ENCODE results near the gene PLEKHA1. TPM values are rescaled to one million over a fixed set of nuclear protein-coding genes. Genes with fewer than 3 reads are reported as not detected.

Gene PLEKHA1
- total RNA-seq, 2 experiments from 2014 or later, result 8.8 to 11.3 TPM

DNA sequence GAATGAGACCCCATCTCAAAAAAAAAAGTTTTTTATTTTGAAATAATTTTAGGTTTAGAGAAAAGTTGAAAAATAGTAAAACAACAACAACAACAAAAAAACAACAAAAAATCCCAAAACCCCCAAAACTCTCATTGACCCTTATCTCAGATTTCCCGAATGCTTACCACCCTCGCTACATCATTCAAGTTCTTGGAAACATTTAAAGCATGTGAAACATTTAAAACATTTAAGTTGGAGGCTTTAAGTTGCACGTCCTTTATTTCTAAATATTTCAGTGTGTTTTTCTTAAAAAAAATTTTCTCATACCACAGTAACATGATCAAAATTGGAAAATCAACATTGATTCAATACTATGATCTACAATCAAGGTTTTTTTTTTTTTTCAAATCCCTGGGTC, 79.6 kb downstream of the PLEKHA1 start:
- ChIA-PET CTCF (interaction anchor here (0.7 kb wide), 1 partner anchor 19 kb away, joined by 6 read pairs; no protein-coding TSS in a partner anchor), POLR2A (no interaction called here)
- Mint-ChIP-seq H3K4me1 (no peaks in the 10 kb centered on the region), H3K4me3 (no peak overlapping the region), H3K27ac (no peak overlapping the region), H3K27me3 (peaks cover 20% of the 10 kb centered on the region), H3K9me3 (no peaks in the 10 kb centered on the region), H3K36me3 (ENCODE audit: low read depth) (no peaks in the 10 kb centered on the region)
- DNase-seq, result no peak

GRCh38 chr10:122454603-122455080, 80.1 kb downstream of the PLEKHA1 start, which contains the start of gene ARMS2:
TSS of gene ARMS2 (plus strand) at chr10:122454653. CDS start at chr10:122454728, 75 bp downstream.
- no peak within 1 kb of the TSS for H3K4me3 Mint-ChIP-seq

DNA sequence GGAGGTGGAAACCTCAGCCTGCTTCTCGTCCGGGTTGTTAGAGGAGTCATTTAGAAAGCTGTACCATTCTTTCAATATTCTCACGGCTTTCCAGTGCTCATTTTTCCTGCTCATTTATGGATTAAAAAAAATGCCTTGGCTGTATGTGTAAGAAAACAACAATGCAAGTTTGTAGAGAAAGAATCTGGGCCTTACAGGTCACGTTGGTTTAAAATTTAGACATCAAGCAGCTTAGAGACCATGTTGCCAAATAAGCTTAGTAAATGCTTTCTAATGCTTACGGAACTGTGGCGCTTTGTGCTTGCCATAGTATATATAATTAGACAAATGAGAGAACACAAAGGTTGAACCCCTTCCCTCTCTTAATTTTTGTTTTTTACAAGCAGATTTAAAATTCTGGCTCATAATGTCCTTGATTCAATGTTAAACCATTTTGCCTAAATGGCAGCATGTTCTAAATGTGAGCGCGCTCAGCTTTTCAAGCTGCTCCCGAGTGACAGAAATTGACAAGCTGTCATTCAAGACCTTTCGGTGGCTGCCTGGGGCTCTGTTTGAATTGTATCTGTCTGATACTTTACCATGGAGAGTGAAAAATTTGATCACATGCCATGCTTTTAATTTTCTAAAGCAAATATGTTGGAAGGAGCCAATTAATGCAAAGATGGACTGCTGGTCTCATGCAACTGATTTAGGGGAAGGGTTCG, 81.0 kb downstream of the PLEKHA1 start:
- Mint-ChIP-seq H3K27ac (no peak overlapping the region), H3K27me3 (peaks cover 29% of the 10 kb centered on the region)

More at GRCh38 chr10:122454603-122455080, 80.1 kb downstream of the PLEKHA1 start, which contains the start of gene ARMS2:
- H3K9me3 Mint-ChIP-seq, result no peaks in the 10 kb centered on the region
- H3K27me3 Mint-ChIP-seq, result peaks cover 24% of the 10 kb centered on the region
- ChIA-PET CTCF (no interaction called here), POLR2A (no interaction called here)
- no peaks in the 10 kb centered on the region for H3K4me1 Mint-ChIP-seq
- DNase-seq, result no peak
- no peaks in the 10 kb centered on the region for H3K36me3 Mint-ChIP-seq (ENCODE audit: low read depth)
- no peak within 1 kb of the TSS for H3K27ac Mint-ChIP-seq

GRCh38 chr10:122457934-122458333, 83.4 kb downstream of the PLEKHA1 start:
- Mint-ChIP-seq H3K36me3 (ENCODE audit: low read depth) (no peaks in the 10 kb centered on the region), H3K4me1 (peaks cover 7% of the 10 kb centered on the region), H3K4me3 (no peak overlapping the region), H3K27me3 (peaks cover 40% of the 10 kb centered on the region), H3K9me3 (no peaks in the 10 kb centered on the region), H3K27ac (no peak overlapping the region)
- no peak for DNase-seq
- CTCF ChIA-PET, result interaction anchor here (1.0 to 1.2 kb wide), 2 partner anchors 15 to 107 kb away, joined by 3 read pairs; no protein-coding TSS in a partner anchor
- POLR2A ChIA-PET, result no interaction called here

More for the DNA sequence above, 81.0 kb downstream of the PLEKHA1 start:
- no peaks in the 10 kb centered on the region for H3K9me3 Mint-ChIP-seq
- no peaks in the 10 kb centered on the region for H3K36me3 Mint-ChIP-seq (ENCODE audit: low read depth)
- no peak overlapping the region for H3K4me3 Mint-ChIP-seq
- H3K4me1 Mint-ChIP-seq, result no peaks in the 10 kb centered on the region
- ChIA-PET POLR2A (no interaction called here), CTCF (no interaction called here)
- no peak for DNase-seq

GRCh38 chr10:122458693-122459092, 84.2 kb downstream of the PLEKHA1 start:
- CTCF ChIA-PET, result interaction anchor here (1.2 kb wide), 1 partner anchor 107 kb away, joined by 3 read pairs; no protein-coding TSS in a partner anchor
- peaks cover 8% of the 10 kb centered on the region for H3K4me1 Mint-ChIP-seq
- H3K4me3 Mint-ChIP-seq, result no peak overlapping the region
- no peaks in the 10 kb centered on the region for H3K9me3 Mint-ChIP-seq
- H3K36me3 Mint-ChIP-seq (ENCODE audit: low read depth), result no peaks in the 10 kb centered on the region
- H3K27ac Mint-ChIP-seq, result no peak overlapping the region
- peaks cover 47% of the 10 kb centered on the region for H3K27me3 Mint-ChIP-seq
- POLR2A ChIA-PET, result no interaction called here
- DNase-seq, result no peak

DNA sequence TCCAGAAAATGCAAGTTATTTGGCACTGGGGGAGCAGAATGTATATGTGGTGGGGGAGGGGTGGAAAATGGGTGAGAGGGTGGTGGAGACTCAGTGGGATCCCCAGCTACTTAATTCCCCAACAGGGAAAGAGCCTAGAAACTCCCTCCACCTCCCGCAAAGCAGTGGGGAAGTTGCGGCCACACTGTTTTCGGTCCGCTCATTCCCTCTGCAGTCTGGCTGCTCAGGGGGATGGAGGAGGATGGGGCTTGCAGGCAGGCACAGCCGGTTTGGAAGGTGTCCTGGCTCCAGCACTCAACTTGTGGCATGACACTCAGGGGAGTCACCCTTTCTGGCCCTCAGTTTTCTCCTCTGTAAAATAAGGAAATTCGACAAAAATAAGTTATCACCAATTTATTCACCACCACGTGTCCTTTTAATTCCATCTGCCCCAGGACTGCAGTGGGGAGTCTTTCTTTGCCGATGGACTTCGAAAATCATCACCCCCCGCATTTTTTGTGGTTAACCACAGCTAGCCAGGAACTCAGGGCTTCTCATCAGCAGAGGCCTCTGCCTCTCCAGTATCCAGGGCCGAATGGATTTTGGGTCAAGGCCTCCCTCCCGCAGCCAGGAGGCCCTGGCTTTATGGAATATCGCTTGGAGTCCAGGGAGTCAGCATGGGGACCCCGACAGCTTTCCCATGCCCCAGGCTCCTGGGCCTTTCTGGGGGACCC, 85.2 kb downstream of the PLEKHA1 start:
- no peak overlapping the region for H3K27ac Mint-ChIP-seq
- DNase-seq, result no peak
- ChIA-PET POLR2A (no interaction called here), CTCF (interaction anchor here (0.6 kb wide), 1 partner anchor 119 kb away, joined by 3 read pairs; no protein-coding TSS in a partner anchor)
- H3K4me1 Mint-ChIP-seq, result peaks cover 8% of the 10 kb centered on the region
- no peaks in the 10 kb centered on the region for H3K36me3 Mint-ChIP-seq (ENCODE audit: low read depth)
- no peaks in the 10 kb centered on the region for H3K9me3 Mint-ChIP-seq
- H3K4me3 Mint-ChIP-seq, result no peak overlapping the region
- H3K27me3 Mint-ChIP-seq, result peaks cover 56% of the 10 kb centered on the region

- no peak for DNase-seq
- Mint-ChIP-seq H3K27me3 (peaks cover 65% of the 10 kb centered on the region), H3K9me3 (no peaks in the 10 kb centered on the region), H3K4me1 (peaks cover 8% of the 10 kb centered on the region), H3K27ac (no peak overlapping the region), H3K36me3 (ENCODE audit: low read depth) (no peaks in the 10 kb centered on the region), H3K4me3 (no peak overlapping the region)
- ChIA-PET POLR2A (no interaction called here), CTCF (no interaction called here)
These were observed 86.4 kb downstream of the PLEKHA1 start for GRCh38 chr10:122460891-122461293.

- Mint-ChIP-seq H3K27ac (no peak within 1 kb of the TSS), H3K4me3 (peak within 1 kb of the TSS; percentile 53), H3K9me3 (no peaks in the 10 kb centered on the region), H3K27me3 (peaks cover 65% of the 10 kb centered on the region), H3K36me3 (ENCODE audit: low read depth) (no peaks in the 10 kb centered on the region), H3K4me1 (peaks cover 8% of the 10 kb centered on the region)
- no peak for DNase-seq
- ChIA-PET CTCF (no interaction called here), POLR2A (no interaction called here)
These were observed 86.8 kb downstream of the PLEKHA1 start, which contains the start of gene HTRA1 for GRCh38 chr10:122461367-122461728. TSS of gene HTRA1 (plus strand) at chr10:122461553. CDS start at chr10:122461653, 100 bp downstream.

DNA sequence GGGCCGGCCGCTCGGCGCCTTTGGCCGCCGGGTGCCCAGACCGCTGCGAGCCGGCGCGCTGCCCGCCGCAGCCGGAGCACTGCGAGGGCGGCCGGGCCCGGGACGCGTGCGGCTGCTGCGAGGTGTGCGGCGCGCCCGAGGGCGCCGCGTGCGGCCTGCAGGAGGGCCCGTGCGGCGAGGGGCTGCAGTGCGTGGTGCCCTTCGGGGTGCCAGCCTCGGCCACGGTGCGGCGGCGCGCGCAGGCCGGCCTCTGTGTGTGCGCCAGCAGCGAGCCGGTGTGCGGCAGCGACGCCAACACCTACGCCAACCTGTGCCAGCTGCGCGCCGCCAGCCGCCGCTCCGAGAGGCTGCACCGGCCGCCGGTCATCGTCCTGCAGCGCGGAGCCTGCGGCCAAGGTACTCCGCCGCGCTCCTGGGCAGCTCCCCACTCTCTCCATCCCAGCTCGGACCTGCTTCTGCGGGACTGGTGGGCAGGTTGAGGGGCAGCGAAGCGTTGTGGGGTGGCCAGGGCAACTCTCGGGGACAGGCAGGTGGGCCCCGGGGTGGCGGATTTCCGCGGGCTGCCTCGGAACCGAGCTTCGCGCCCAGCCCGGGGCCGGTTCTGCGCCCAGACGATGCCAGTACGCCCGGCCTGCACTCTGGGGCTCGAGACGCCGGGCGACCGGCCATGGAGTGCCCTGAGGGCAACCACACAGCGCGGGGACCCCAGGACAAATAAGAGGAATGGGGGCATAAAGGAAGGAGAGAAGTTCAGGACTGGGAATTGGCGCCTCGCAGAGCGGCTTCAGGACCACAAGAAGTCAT, 87.4 kb downstream of the PLEKHA1 start:
- peaks cover 67% of the 10 kb centered on the region for H3K27me3 Mint-ChIP-seq
- no peak for DNase-seq

GRCh38 chr10:122462533-122463465, 88.3 kb downstream of the PLEKHA1 start:
- CTCF ChIA-PET, result no interaction called here
- POLR2A ChIA-PET, result no interaction called here
- peaks cover 73% of the 10 kb centered on the region for H3K27me3 Mint-ChIP-seq
- no peak overlapping the region for H3K27ac Mint-ChIP-seq
- peak overlapping the region; percentile 53 for H3K4me3 Mint-ChIP-seq
- H3K9me3 Mint-ChIP-seq, result no peaks in the 10 kb centered on the region
- DNase-seq, result no peak
- H3K4me1 Mint-ChIP-seq, result peaks cover 8% of the 10 kb centered on the region
- H3K36me3 Mint-ChIP-seq (ENCODE audit: low read depth), result no peaks in the 10 kb centered on the region

More for the DNA sequence above, 87.4 kb downstream of the PLEKHA1 start:
- peaks cover 8% of the 10 kb centered on the region for H3K4me1 Mint-ChIP-seq
- no peak overlapping the region for H3K27ac Mint-ChIP-seq
- ChIA-PET POLR2A (no interaction called here), CTCF (no interaction called here)
- no peaks in the 10 kb centered on the region for H3K9me3 Mint-ChIP-seq
- no peaks in the 10 kb centered on the region for H3K36me3 Mint-ChIP-seq (ENCODE audit: low read depth)
- peak overlapping the region; percentile 53 for H3K4me3 Mint-ChIP-seq

GRCh38 chr10:122463466-122464249, 89.2 kb downstream of the PLEKHA1 start:
- Mint-ChIP-seq H3K36me3 (ENCODE audit: low read depth) (no peaks in the 10 kb centered on the region), H3K4me1 (peaks cover 8% of the 10 kb centered on the region), H3K4me3 (no peak overlapping the region), H3K9me3 (no peaks in the 10 kb centered on the region), H3K27ac (no peak overlapping the region), H3K27me3 (peaks cover 68% of the 10 kb centered on the region)
- ChIA-PET CTCF (interaction anchor here (0.9 kb wide), 1 partner anchor 115 kb away, joined by 3 read pairs; no protein-coding TSS in a partner anchor), POLR2A (no interaction called here)
- no peak for DNase-seq

All from activated CD4-positive, alpha-beta T cell treated with anti-CD3 and anti-CD28 coated beads, Interleukin-2, amount 10 ng/mL, durations not matched to agents 7 days and 5 days (primary cell).